Measurements from ENCODE around the gene PADI4. TPM values are rescaled to one million over a fixed set of nuclear protein-coding genes. Genes with fewer than 3 reads are reported as not detected.
A peak's percentile ranks its signal among the peaks of the same experiment; 100 is the strongest.
"Not testable (repeated sequence)": the region's sequence is repeated elsewhere in the genome, so short reads cannot be mapped to it uniquely, and the experiment has no call there.

PADI4 gene
- total RNA-seq, 1 experiment from 2014 or later: not detected

GRCh38 chr1:17329610-17330009 is 21.6 kb downstream of the PADI4 start:
- H3K9me3 ChIP-seq: no peaks in the 10 kb centered on the region; the same call in 1 of the 2 replicates
- no peaks in the 10 kb centered on the region; the same call in 1 of the 2 replicates for H3K27me3 ChIP-seq
- H3K4me3 ChIP-seq: no peak overlapping the region
- H3K36me3 ChIP-seq: no peaks in the 10 kb centered on the region
- DNase-seq: no peak

- Histone ChIP-seq H3K36me3 (no peaks in the 10 kb centered on the region), H3K27me3 (no peaks in the 10 kb centered on the region; the same call in 1 of the 2 replicates), H3K9me3 (no peaks in the 10 kb centered on the region; the same call in 1 of the 2 replicates), H3K4me3 (no peak overlapping the region)
- no peak for DNase-seq
Measured at GRCh38 chr1:17330856-17331255, 22.9 kb downstream of the PADI4 start.

- no peaks in the 10 kb centered on the region; the same call in 1 of the 2 replicates for H3K9me3 ChIP-seq
- no peaks in the 10 kb centered on the region for H3K36me3 ChIP-seq
- H3K27me3 ChIP-seq: no peaks in the 10 kb centered on the region; the same call in 1 of the 2 replicates
- no peak overlapping the region for H3K4me3 ChIP-seq
- DNase-seq: no peak
Measured at GRCh38 chr1:17333081-17333480, 25.1 kb downstream of the PADI4 start.

GRCh38 chr1:17335821-17336710 is 28.1 kb downstream of the PADI4 start:
- Histone ChIP-seq H3K9me3 (no peaks in the 10 kb centered on the region), H3K4me3 (no peak overlapping the region), H3K36me3 (no peaks in the 10 kb centered on the region), H3K27me3 (no peaks in the 10 kb centered on the region; the same call in 1 of the 2 replicates)
- DNase-seq: peak; percentile 63

GRCh38 chr1:17338706-17339493 is 30.9 kb downstream of the PADI4 start:
- Histone ChIP-seq H3K4me3 (no peak overlapping the region), H3K36me3 (no peaks in the 10 kb centered on the region), H3K9me3 (no peaks in the 10 kb centered on the region), H3K27me3 (no peaks in the 10 kb centered on the region; the same call in 1 of the 2 replicates)
- no peak for DNase-seq

GRCh38 chr1:17339521-17339920 is 31.5 kb downstream of the PADI4 start:
- Histone ChIP-seq H3K9me3 (no peaks in the 10 kb centered on the region), H3K4me3 (no peak overlapping the region), H3K27me3 (no peaks in the 10 kb centered on the region; the same call in 1 of the 2 replicates), H3K36me3 (no peaks in the 10 kb centered on the region)
- no peak for DNase-seq

GRCh38 chr1:17340358-17340757 is 32.4 kb downstream of the PADI4 start:
- H3K4me3 ChIP-seq: no peak overlapping the region
- H3K36me3 ChIP-seq: no peaks in the 10 kb centered on the region
- DNase-seq: no peak
- H3K27me3 ChIP-seq: no peaks in the 10 kb centered on the region; the same call in 1 of the 2 replicates
- no peaks in the 10 kb centered on the region for H3K9me3 ChIP-seq

GRCh38 chr1:17342014-17342441 is 34.0 kb downstream of the PADI4 start:
- H3K27me3 ChIP-seq: no peaks in the 10 kb centered on the region
- no peak for DNase-seq
- no peak overlapping the region for H3K4me3 ChIP-seq
- no peaks in the 10 kb centered on the region for H3K36me3 ChIP-seq
- H3K9me3 ChIP-seq: no peaks in the 10 kb centered on the region

GRCh38 chr1:17345506-17345905 is 37.5 kb downstream of the PADI4 start:
- DNase-seq, H3K27me3 ChIP-seq, H3K4me3 ChIP-seq, H3K9me3 ChIP-seq, H3K36me3 ChIP-seq: not testable (repeated sequence)

GRCh38 chr1:17346046-17346789 is 38.2 kb downstream of the PADI4 start:
- no peak for DNase-seq
- Histone ChIP-seq H3K4me3 (no peak overlapping the region), H3K36me3 (no peaks in the 10 kb centered on the region), H3K27me3 (no peaks in the 10 kb centered on the region), H3K9me3 (no peaks in the 10 kb centered on the region)

GRCh38 chr1:17347769-17348592 is 40.0 kb downstream of the PADI4 start:
- H3K36me3 ChIP-seq: no peaks in the 10 kb centered on the region
- peak; percentile 70 for DNase-seq
- H3K27me3 ChIP-seq: no peaks in the 10 kb centered on the region
- no peaks in the 10 kb centered on the region for H3K9me3 ChIP-seq
- no peak overlapping the region for H3K4me3 ChIP-seq

- H3K9me3 ChIP-seq: no peaks in the 10 kb centered on the region
- no peak overlapping the region for H3K4me3 ChIP-seq
- no peak for DNase-seq
- H3K36me3 ChIP-seq: no peaks in the 10 kb centered on the region
- no peaks in the 10 kb centered on the region for H3K27me3 ChIP-seq
Measured at GRCh38 chr1:17348593-17349234, 40.7 kb downstream of the PADI4 start.

- H3K27me3 ChIP-seq: no peaks in the 10 kb centered on the region
- no peak overlapping the region for H3K4me3 ChIP-seq
- no peaks in the 10 kb centered on the region for H3K36me3 ChIP-seq
- H3K9me3 ChIP-seq: no peaks in the 10 kb centered on the region
- DNase-seq: no peak
Measured at GRCh38 chr1:17350083-17350482, 42.1 kb downstream of the PADI4 start.

- H3K36me3 ChIP-seq: no peaks in the 10 kb centered on the region
- no peaks in the 10 kb centered on the region for H3K9me3 ChIP-seq
- no peak overlapping the region for H3K4me3 ChIP-seq
- no peak for DNase-seq
- H3K27me3 ChIP-seq: no peaks in the 10 kb centered on the region
Measured at GRCh38 chr1:17350928-17351446, 43.0 kb downstream of the PADI4 start.

- DNase-seq: no peak
- H3K27me3 ChIP-seq: no peaks in the 10 kb centered on the region
- H3K36me3 ChIP-seq: no peaks in the 10 kb centered on the region
- no peaks in the 10 kb centered on the region for H3K9me3 ChIP-seq
- no peak overlapping the region for H3K4me3 ChIP-seq
Measured at GRCh38 chr1:17351598-17352324, 43.8 kb downstream of the PADI4 start.
